ENCODE results near the gene CASTOR2. TPM values are rescaled to one million over a fixed set of nuclear protein-coding genes. Genes with fewer than 3 reads are reported as not detected.
"Not testable (repeated sequence)": the region's sequence is repeated elsewhere in the genome, so short reads cannot be mapped to it uniquely, and the experiment has no call there.

CASTOR2 gene
- total RNA-seq = 11.9 TPM
- long read RNA-seq, partial matches to known transcripts = 0 of 3 reads
- long read RNA-seq, other reads (novel, unspliced or antisense) = 1 of 3 reads

GRCh38 chr7:74964511-74965119 lies at the start of gene CASTOR2:
TSS of gene CASTOR2 (plus strand) at chr7:74964705. CDS start at chr7:74964986, 281 bp downstream.
- H3K9me3 ChIP-seq; H3K27me3 ChIP-seq; H3K4me1 ChIP-seq; intact Hi-C loops (cut with DNase I); H3K36me3 ChIP-seq; H3K27ac ChIP-seq: not testable (repeated sequence)
- ATAC-seq (peak; percentile 94), DNase-seq (peak; percentile 86)
- peak within 1 kb of the TSS; percentile 35 for H3K4me3 ChIP-seq

- H3K9me3 ChIP-seq; H3K4me1 ChIP-seq; ATAC-seq; H3K36me3 ChIP-seq; intact Hi-C loops (cut with DNase I); H3K27ac ChIP-seq; H3K4me3 ChIP-seq; H3K27me3 ChIP-seq: not testable (repeated sequence)
- peak; percentile 11 for DNase-seq
Observed at GRCh38 chr7:74922321-74922890, 42.1 kb upstream of the CASTOR2 start.

- intact Hi-C loops (cut with DNase I); ATAC-seq: not testable (repeated sequence)
Observed at GRCh38 chr7:74923644-74924043, 40.9 kb upstream of the CASTOR2 start.

GRCh38 chr7:74926968-74927367 lies 37.5 kb upstream of the CASTOR2 start:
- H3K27me3 ChIP-seq; DNase-seq; H3K36me3 ChIP-seq; ATAC-seq; H3K4me1 ChIP-seq; H3K27ac ChIP-seq; H3K4me3 ChIP-seq; H3K9me3 ChIP-seq; intact Hi-C loops (cut with DNase I): not testable (repeated sequence)

More at GRCh38 chr7:74923644-74924043, 40.9 kb upstream of the CASTOR2 start:
- not testable (repeated sequence) for H3K27me3 ChIP-seq, H3K36me3 ChIP-seq, H3K4me3 ChIP-seq, H3K9me3 ChIP-seq, H3K27ac ChIP-seq, H3K4me1 ChIP-seq, DNase-seq

GRCh38 chr7:74931563-74932328 lies 32.8 kb upstream of the CASTOR2 start:
- H3K9me3 ChIP-seq; H3K36me3 ChIP-seq; H3K4me3 ChIP-seq; ATAC-seq; intact Hi-C loops (cut with DNase I); H3K27ac ChIP-seq; H3K27me3 ChIP-seq; H3K4me1 ChIP-seq: not testable (repeated sequence)
- peak; percentile 1 for DNase-seq

- H3K9me3 ChIP-seq; H3K27ac ChIP-seq; H3K27me3 ChIP-seq; intact Hi-C loops (cut with DNase I); ATAC-seq; H3K4me1 ChIP-seq; H3K36me3 ChIP-seq; H3K4me3 ChIP-seq; DNase-seq: not testable (repeated sequence)
Observed at GRCh38 chr7:74939429-74939828, 25.1 kb upstream of the CASTOR2 start.

GRCh38 chr7:74941302-74942069 lies 23.0 kb upstream of the CASTOR2 start:
- H3K36me3 ChIP-seq; H3K4me1 ChIP-seq; H3K9me3 ChIP-seq; H3K27ac ChIP-seq; DNase-seq; H3K4me3 ChIP-seq; ATAC-seq; intact Hi-C loops (cut with DNase I); H3K27me3 ChIP-seq: not testable (repeated sequence)

- H3K4me3 ChIP-seq; intact Hi-C loops (cut with DNase I); ATAC-seq; H3K4me1 ChIP-seq; H3K36me3 ChIP-seq; DNase-seq; H3K27ac ChIP-seq; H3K27me3 ChIP-seq; H3K9me3 ChIP-seq: not testable (repeated sequence)
Observed at GRCh38 chr7:74943923-74944322, 20.6 kb upstream of the CASTOR2 start.

- H3K27me3 ChIP-seq; H3K9me3 ChIP-seq; DNase-seq; intact Hi-C loops (cut with DNase I); H3K27ac ChIP-seq; H3K4me3 ChIP-seq; H3K36me3 ChIP-seq; H3K4me1 ChIP-seq; ATAC-seq: not testable (repeated sequence)
Observed at GRCh38 chr7:74947741-74948140, 16.8 kb upstream of the CASTOR2 start.

- H3K4me1 ChIP-seq; ATAC-seq; H3K9me3 ChIP-seq; DNase-seq; H3K36me3 ChIP-seq; H3K4me3 ChIP-seq; H3K27ac ChIP-seq; intact Hi-C loops (cut with DNase I); H3K27me3 ChIP-seq: not testable (repeated sequence)
Observed at GRCh38 chr7:74953774-74954173, 10.7 kb upstream of the CASTOR2 start.

GRCh38 chr7:74958328-74958727 lies 6.2 kb upstream of the CASTOR2 start:
- ATAC-seq; H3K27ac ChIP-seq; H3K27me3 ChIP-seq; H3K36me3 ChIP-seq; H3K4me1 ChIP-seq; H3K9me3 ChIP-seq; DNase-seq; intact Hi-C loops (cut with DNase I); H3K4me3 ChIP-seq: not testable (repeated sequence)

GRCh38 chr7:74963704-74964510 lies 598 bp upstream of the CASTOR2 start:
- peak overlapping the region; percentile 35 for H3K4me3 ChIP-seq
- peak; percentile 89 for DNase-seq
- H3K4me1 ChIP-seq; H3K9me3 ChIP-seq; intact Hi-C loops (cut with DNase I); H3K36me3 ChIP-seq; H3K27me3 ChIP-seq; H3K27ac ChIP-seq: not testable (repeated sequence)
- peak; percentile 73 for ATAC-seq

GRCh38 chr7:74966208-74966854 lies 1.8 kb downstream of the CASTOR2 start:
- H3K27ac ChIP-seq; DNase-seq; H3K9me3 ChIP-seq; H3K36me3 ChIP-seq; H3K4me3 ChIP-seq; H3K27me3 ChIP-seq; H3K4me1 ChIP-seq; intact Hi-C loops (cut with DNase I); ATAC-seq: not testable (repeated sequence)

Measured in upper lobe of right lung (tissue), 1 donor.